Measurements from ENCODE around the gene MKNK1.
A peak's percentile ranks its signal among the peaks of the same experiment; 100 is the strongest.

MKNK1 gene

GRCh38 chr1:46520063-46520911 lies 83.8 kb downstream of the MKNK1 start:
- no peak for DNase-seq

DNA sequence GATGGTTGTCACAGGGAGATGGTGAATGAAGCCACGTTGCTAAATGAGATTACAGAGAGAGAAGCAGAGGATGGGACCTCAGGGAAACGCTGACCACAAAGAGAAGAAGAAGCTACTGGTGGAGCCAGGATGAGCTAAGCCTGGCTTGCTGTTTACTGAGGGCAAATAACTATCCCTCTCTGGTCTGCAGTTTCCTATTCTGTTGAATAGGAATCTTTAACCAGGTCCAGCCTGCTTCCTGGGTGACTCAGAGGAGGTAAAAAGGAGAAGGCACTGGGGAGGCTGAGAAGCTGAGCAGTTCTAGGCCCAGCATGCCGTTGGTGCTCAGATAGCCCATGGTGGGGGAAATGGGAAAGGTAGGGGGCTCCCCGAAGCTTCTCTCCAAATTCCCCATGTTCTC lies 84.9 kb downstream of the MKNK1 start:
- DNase-seq = peak; percentile 5

DNA sequence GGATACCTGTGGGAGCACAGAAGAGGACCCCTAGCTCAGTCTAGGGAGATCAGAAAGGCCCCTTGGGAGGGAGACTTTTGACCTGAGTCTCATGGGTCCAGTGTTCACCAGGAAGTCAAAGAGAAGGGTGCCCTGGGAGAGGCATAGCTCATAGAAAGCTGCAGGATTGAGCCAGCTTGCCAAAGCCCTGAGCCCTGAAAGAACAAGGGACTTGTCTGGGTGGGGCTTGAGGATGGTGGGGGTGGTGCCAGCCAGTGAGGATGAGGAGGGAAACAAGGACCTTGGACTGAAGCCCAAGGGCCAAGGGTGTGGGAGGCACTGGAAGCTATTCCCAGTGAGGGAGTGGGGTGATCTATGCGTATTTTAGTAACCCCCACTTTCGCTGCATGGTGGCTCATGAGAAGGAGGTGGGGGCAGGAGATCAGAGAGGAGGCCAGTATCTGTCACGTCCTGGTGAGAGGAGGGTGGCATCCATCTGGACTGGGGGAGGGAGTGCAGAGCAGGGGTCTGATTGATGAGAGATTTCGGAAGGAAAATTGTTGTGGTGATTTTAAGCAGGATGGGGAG lies 86.1 kb downstream of the MKNK1 start:
- DNase-seq = no peak

- DNase-seq = no peak
These were observed 87.0 kb downstream of the MKNK1 start for GRCh38 chr1:46517010-46517600.

DNA sequence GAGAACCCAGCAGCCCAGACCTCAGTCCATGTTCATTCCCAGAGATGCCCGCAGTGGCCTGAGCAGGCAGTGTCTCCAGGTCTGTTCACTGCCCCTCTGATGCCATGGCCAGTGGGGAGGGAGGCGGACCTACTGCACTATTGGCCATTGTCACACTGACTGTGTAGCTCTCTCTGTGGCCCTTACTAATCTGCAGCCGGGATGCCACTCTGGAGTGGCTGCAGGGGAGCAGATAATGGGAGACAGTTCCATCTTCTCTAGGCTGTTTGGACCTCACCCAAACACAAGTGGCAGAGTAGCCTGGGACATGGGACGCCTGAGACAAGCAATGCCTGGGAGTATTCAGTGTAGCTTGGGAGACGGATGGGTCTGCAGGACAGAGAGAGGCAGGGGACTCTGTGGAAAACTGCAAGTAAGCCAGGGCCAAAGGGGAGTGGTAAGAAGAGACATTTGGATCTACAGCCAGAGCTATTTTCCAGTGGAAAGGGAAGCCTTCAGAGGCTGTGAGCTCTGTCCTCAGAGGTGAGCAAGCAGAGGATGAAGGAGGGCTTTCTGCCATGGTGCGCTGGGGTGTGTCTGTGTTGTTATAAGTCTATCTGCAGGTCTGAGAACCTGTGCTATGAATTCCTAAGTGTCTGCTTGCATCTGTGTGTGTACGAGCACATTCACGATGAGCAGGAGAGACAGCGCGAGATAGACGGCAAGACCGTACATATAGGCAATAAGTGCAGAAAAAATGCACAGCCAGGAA lies 87.7 kb downstream of the MKNK1 start:
- DNase-seq = no peak

- no peak for DNase-seq
These were observed 88.5 kb downstream of the MKNK1 start for GRCh38 chr1:46515576-46515975.

- no peak for DNase-seq
These were observed 90.5 kb downstream of the MKNK1 start for GRCh38 chr1:46513536-46513935.

DNA sequence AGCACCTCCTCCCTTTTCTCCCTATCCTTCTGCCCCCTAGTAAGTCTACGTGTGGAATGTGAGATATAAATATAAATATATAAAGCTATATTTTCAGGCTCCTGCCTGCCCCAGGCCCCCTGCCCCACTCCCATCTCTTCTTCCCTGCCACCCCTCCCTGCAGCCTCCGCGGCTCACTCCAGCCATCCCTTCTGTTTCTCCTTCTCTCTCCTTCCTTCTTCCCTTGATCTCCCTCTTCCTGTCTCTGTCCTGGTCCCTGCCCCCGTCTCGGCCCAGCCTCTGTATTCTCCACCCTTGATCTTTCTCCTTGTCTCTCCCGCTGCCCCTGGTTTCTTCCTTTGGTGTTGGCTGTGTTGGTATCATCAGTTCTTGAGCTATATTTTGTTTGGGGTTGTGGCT lies 91.3 kb downstream of the MKNK1 start:
- DNase-seq = no peak

- DNase-seq = no peak
These were observed 91.8 kb downstream of the MKNK1 start for GRCh38 chr1:46512135-46512791.

GRCh38 chr1:46510998-46511365 lies 93.1 kb downstream of the MKNK1 start:
- no peak for DNase-seq

DNA sequence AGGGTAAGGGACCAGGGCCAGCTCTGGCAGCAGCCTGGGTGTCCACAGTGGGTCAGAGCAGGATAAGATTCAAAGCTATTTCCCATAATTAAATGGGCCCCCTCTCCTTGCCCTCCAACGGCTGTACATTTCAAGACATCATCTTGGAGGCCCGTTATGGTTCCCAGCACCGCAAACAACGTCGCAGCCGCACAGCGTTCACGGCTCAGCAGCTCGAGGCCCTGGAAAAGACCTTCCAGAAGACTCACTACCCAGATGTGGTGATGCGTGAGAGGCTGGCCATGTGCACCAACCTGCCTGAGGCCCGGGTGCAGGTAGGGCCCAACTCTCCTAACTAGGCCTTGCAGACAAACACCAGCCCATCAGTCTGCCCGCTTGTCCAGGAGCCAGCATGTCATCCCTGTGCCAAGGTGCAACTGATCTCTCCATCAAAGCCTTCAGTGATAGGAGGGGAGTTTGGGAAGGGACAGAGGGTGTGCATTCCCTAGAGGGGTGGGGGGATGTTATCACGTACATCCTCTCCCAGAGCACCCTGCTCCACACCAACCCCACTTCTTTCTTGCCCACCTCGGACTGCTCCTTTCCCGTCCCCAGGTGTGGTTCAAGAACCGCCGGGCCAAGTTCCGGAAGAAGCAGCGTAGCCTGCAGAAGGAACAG lies 93.6 kb downstream of the MKNK1 start:
- DNase-seq = no peak

DNA sequence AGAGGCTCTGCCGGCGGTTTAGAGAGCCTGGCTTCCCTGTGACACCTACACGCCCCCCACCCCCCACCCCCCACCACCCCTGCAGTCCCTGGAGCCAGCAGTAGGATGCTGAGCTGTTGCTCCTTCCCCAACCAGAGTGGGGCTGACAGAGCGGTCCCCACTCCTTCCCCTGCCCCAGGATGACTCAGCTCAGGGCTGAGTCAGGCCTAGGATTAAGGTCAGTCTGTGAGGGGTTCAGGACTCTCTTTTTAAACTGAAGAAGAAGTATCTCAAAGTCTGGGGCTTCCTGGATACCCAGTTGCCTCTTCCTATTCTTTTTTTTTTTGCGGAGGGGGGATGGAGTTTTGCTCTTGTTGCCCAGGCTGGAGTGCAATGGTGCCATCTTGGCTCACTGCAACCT lies 95.3 kb downstream of the MKNK1 start:
- peak; percentile 39 for DNase-seq

Measured in inflammatory macrophage treated with lipopolysaccharide for 4 hours (primary cell).